ENCODE measurements around the gene CXXC1. TPM values are rescaled to one million over a fixed set of nuclear protein-coding genes. Genes with fewer than 3 reads are reported as not detected.

Gene CXXC1
- polyA plus RNA-seq, 3 donors, result 30.9 to 227 (median 33.4) TPM

DNA sequence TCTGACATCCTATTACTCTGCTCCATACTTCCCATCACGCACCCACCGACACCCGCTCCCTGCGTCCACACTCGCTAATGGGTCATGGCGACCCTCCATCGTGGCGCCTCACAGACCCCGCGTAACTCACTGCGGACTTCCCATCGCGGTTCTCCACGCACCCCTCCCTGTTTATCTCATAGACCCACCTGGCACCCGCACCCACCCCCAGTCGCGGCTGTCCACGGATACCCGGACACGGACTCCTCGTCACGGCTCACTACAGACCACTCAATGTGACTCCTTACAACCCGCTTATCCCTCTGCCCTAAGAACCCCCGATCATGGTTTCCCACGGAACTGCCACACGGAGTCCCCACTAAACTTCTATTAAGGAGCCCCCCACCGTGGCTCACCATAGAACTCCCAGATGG is 458 bp downstream of the CXXC1 start:
- peak overlapping the region; percentile 92 to 98 (median 97) for H3K27ac Mint-ChIP-seq
- Histone ChIP-seq H3K4me1 (ENCODE audit: control insufficient read depth in 1 of 2, insufficient read depth in 2 of 2, low read length in 2 of 2) (peaks cover 28 to 54% of the 10 kb centered on the region in 2 donors), H2AFZ (ENCODE audit: insufficient read depth, low read depth, low read length, poor library complexity, severe bottlenecking) (peak overlapping the region; percentile 88)

DNA sequence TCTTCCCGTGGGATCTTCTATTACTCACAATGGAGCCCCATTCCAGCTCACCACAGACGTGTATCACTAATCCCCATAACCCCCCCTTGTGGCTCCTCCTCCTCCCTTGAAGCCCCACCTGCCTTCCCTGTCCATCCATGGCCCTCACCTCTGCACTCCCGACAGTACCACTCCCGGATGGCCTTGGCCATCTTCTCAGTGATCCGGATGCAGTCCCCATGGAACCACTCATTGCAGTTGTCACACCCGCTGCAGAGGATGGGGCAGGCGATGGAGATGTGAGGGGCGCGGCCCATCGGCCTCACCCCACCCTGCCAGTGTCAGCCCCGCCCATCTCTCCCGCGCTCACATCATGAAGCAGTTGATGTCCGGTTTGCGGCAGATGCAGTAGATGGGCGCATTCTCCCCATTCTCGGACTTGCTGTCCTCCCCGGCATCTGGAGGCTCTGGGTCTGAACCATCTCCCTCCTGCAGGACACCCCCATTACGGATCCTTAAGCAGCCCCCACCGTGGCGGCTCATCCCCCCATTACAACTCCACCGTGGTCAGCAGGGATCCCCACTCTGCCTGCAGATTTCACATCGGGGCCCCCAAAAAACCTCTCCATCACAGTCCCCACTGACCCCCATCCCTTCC is 983 bp downstream of the CXXC1 start:
- peaks cover 0 to 4% (median 0%) of the 10 kb centered on the region in 7 donors for H3K9me3 Mint-ChIP-seq
- H3K27ac ChIP-seq (ENCODE audit: low read depth in 1 of 2, low read length in 2 of 2), result peak overlapping the region in 1 of 2 donors; percentile 84
- H3K4me3 Mint-ChIP-seq, result peak overlapping the region; percentile 100
- H3K36me3 Mint-ChIP-seq, result peaks cover 38 to 43% of the 10 kb centered on the region in 2 donors
- H3K4me1 Mint-ChIP-seq, result peaks cover 45% of the 10 kb centered on the region
- peaks cover 19% of the 10 kb centered on the region for H3K79me2 ChIP-seq (ENCODE audit: insufficient read depth, low read length)
- H3K4me3 ChIP-seq (replicated peaks in 1 of 3; ENCODE audit: low read depth in 2 of 3, low read length in 3 of 3), result peak overlapping the region; percentile 84 to 99 (median 98)
- WGBS (ENCODE audit: insufficient coverage), result 43% methylated on average over 19 of the region's 23 CpGs
- intact Hi-C loops (cut with micrococcal nuclease), result loop anchor here (5.0 to 10.0 kb wide), 2 partner anchors 792 to 794 kb away; partner anchors contain the start of gene RPL17 (in 2 of the 2)
- peak overlapping the region; percentile 96 for H3K4me2 ChIP-seq (replicated peaks; ENCODE audit: extremely low read depth, low read length, poor library complexity, severe bottlenecking)
- no peaks in the 10 kb centered on the region for H4K20me1 ChIP-seq (ENCODE audit: insufficient read depth, low read length)
- no peaks in the 10 kb centered on the region for H3K9me3 ChIP-seq (replicated peaks in 1 of 2; ENCODE audit: control insufficient read depth in 1 of 2, insufficient read depth in 1 of 2, low read length in 2 of 2)
- H2AFZ ChIP-seq (ENCODE audit: insufficient read depth, low read depth, low read length, poor library complexity, severe bottlenecking), result peak overlapping the region; percentile 88
- H3K27me3 ChIP-seq (ENCODE audit: control insufficient read depth in 2 of 2, insufficient read depth in 2 of 2, low read length in 2 of 2), result no peaks in the 10 kb centered on the region
- TF ChIP-seq, protein P1, sequence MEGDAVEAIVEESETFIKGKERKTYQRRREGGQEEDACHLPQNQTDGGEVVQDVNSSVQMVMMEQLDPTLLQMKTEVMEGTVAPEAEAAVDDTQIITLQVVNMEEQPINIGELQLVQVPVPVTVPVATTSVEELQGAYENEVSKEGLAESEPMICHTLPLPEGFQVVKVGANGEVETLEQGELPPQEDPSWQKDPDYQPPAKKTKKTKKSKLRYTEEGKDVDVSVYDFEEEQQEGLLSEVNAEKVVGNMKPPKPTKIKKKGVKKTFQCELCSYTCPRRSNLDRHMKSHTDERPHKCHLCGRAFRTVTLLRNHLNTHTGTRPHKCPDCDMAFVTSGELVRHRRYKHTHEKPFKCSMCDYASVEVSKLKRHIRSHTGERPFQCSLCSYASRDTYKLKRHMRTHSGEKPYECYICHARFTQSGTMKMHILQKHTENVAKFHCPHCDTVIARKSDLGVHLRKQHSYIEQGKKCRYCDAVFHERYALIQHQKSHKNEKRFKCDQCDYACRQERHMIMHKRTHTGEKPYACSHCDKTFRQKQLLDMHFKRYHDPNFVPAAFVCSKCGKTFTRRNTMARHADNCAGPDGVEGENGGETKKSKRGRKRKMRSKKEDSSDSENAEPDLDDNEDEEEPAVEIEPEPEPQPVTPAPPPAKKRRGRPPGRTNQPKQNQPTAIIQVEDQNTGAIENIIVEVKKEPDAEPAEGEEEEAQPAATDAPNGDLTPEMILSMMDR (IDR thresholded peaks at IDR 0.05), result no peak
- H3K27ac Mint-ChIP-seq, result peak overlapping the region; percentile 92 to 98 (median 97)
- peaks cover 31 to 58% of the 10 kb centered on the region in 2 donors for H3K4me1 ChIP-seq (ENCODE audit: control insufficient read depth in 1 of 2, insufficient read depth in 2 of 2, low read length in 2 of 2)
- DNase-seq, result no peak
- peaks cover 28 to 39% of the 10 kb centered on the region in 2 donors for H3K36me3 ChIP-seq (replicated peaks in 1 of 2; ENCODE audit: control insufficient read depth in 1 of 2, insufficient read depth in 2 of 2, low read length in 2 of 2)
- peaks cover 0 to 2% (median 0%) of the 10 kb centered on the region in 3 donors for H3K27me3 Mint-ChIP-seq (ENCODE audit: low read depth in 3 of 3)
- peak overlapping the region; percentile 78 for H3K9ac ChIP-seq (ENCODE audit: insufficient read depth, low read length, poor library complexity, severe bottlenecking)

More for the DNA sequence above, 458 bp downstream of the CXXC1 start:
- Histone ChIP-seq H3K27ac (ENCODE audit: low read depth in 1 of 2, low read length in 2 of 2) (peak overlapping the region; percentile 60 to 84), H3K9ac (ENCODE audit: insufficient read depth, low read length, poor library complexity, severe bottlenecking) (peak overlapping the region; percentile 78), H3K4me3 (replicated peaks in 1 of 3; ENCODE audit: low read depth in 2 of 3, low read length in 3 of 3) (peak overlapping the region; percentile 84 to 99 (median 98)), H3K27me3 (ENCODE audit: control insufficient read depth in 2 of 2, insufficient read depth in 2 of 2, low read length in 2 of 2) (no peaks in the 10 kb centered on the region), H3K4me2 (replicated peaks; ENCODE audit: extremely low read depth, low read length, poor library complexity, severe bottlenecking) (peak overlapping the region; percentile 96), H3K9me3 (replicated peaks in 1 of 2; ENCODE audit: control insufficient read depth in 1 of 2, insufficient read depth in 1 of 2, low read length in 2 of 2) (no peaks in the 10 kb centered on the region), H3K36me3 (replicated peaks in 1 of 2; ENCODE audit: control insufficient read depth in 1 of 2, insufficient read depth in 2 of 2, low read length in 2 of 2) (peaks cover 28 to 39% of the 10 kb centered on the region in 2 donors), H3K79me2 (ENCODE audit: insufficient read depth, low read length) (peaks cover 19% of the 10 kb centered on the region), H4K20me1 (ENCODE audit: insufficient read depth, low read length) (no peaks in the 10 kb centered on the region)
- intact Hi-C loops (cut with micrococcal nuclease), result loop anchor here (5.0 to 10.0 kb wide), 2 partner anchors 792 to 795 kb away; partner anchors contain the start of gene RPL17 (in 2 of the 2)
- H3K9me3 Mint-ChIP-seq, result peaks cover 0 to 3% (median 0%) of the 10 kb centered on the region in 7 donors
- peak in 1 of 3 donors; percentile 16 for DNase-seq
- TF ChIP-seq, protein P1 (IDR thresholded peaks at IDR 0.05), result no peak
- under 1% methylated on average over 26 of the region's 27 CpGs for WGBS (ENCODE audit: insufficient coverage)
- H3K27me3 Mint-ChIP-seq (ENCODE audit: low read depth in 3 of 3), result peaks cover 0 to 2% (median 0%) of the 10 kb centered on the region in 3 donors
- peak overlapping the region; percentile 100 for H3K4me3 Mint-ChIP-seq
- H3K4me1 Mint-ChIP-seq, result peaks cover 44% of the 10 kb centered on the region
- peaks cover 38 to 43% of the 10 kb centered on the region in 2 donors for H3K36me3 Mint-ChIP-seq

All from CD14-positive monocyte (primary cell).